Activated CD8-positive, alpha-beta memory T cell treated with anti-CD3 and anti-CD28 coated beads for 1 hour (primary cell): ENCODE results near the gene RUNX1.
A peak's percentile ranks its signal among the peaks of the same experiment; 100 is the strongest.

Source experiments
- DNase-seq, 2 donors: peaks; one replicate each; pipeline ENCODE4 v3.0.0-alpha.2; 2020; ENCODE audit warnings: low read depth in 1 of 2; ENCODE audit errors: extremely low read depth in 1 of 2

The RUNX1 gene

DNA sequence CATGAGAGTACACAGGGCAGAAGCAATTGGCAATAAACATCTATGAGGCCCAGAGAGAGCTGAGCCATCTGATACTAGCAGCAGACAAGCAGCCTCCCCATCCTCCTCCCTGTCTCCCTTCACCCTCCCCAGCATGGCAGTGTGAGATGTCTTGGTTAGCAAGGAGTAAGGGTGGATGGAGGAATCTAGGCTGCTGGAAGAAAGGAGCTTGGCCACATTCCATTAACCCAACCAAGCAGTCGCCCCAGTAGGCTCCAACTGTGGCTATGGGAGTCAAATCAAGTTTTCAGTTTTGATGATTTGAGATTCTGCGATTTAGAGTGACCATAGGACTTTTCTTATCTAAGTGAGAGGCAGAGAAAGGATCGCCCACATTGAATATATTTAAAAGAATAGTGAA is 12.9 kb upstream of the RUNX1 start:
- no peak for DNase-seq

DNA sequence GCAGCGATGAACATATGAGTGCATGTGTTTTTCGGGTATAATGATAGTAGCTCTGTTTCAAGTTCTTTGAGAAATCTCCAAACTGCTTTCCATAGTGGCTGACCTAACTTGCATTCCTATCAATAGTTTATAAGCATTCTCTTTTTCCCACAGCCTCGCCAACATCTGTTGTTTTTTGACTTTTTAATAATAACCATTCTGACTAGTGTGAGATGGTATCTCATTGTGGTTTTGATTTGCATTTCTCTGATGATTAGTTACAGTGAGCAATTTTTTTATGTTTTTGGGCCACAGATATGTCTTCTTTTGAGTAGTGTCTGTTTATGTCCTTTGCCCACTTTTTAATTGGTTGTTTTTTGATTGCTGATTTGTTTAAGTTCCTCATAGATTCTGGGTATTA is 10.6 kb upstream of the RUNX1 start:
- no peak for DNase-seq

DNA sequence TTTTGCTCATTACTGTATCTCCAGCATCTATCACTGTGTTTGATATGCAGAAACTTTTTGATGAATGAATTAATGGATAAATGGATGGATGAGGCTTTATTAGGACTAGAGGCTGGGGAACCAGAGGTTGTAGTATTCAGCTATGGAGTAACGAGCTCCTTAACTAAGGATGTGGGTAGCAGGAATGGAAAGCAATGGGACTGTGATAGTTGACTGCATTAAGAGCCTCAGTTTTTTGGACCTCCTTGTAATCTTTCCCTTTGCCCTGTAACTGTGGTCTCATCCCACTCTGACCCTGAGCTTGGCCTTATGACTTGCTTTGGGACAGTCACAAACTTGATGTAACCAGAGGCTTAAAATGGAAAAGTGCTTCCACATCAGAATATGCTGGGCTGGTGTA is 9.0 kb upstream of the RUNX1 start:
- no peak for DNase-seq

DNA sequence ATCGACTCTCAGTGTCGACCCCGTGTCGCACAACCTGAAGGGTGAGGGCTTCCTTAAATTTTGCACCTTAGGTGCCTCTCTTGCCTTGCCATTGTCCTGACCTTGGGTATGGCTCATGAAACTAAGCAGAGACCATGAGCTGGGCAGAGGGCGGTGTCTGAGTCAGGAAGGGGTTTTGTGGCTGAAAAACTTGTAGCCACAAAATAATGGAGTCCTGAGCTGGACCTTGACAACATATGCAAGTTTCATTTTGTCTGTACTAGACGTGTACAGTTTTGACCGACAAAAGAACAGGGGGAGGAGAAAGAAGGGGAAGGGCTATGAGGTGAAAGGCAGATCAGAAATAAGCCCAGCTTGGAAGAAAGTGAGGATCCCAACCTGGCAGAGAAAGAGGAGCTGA is 8.3 kb upstream of the RUNX1 start:
- DNase-seq, result no peak

DNA sequence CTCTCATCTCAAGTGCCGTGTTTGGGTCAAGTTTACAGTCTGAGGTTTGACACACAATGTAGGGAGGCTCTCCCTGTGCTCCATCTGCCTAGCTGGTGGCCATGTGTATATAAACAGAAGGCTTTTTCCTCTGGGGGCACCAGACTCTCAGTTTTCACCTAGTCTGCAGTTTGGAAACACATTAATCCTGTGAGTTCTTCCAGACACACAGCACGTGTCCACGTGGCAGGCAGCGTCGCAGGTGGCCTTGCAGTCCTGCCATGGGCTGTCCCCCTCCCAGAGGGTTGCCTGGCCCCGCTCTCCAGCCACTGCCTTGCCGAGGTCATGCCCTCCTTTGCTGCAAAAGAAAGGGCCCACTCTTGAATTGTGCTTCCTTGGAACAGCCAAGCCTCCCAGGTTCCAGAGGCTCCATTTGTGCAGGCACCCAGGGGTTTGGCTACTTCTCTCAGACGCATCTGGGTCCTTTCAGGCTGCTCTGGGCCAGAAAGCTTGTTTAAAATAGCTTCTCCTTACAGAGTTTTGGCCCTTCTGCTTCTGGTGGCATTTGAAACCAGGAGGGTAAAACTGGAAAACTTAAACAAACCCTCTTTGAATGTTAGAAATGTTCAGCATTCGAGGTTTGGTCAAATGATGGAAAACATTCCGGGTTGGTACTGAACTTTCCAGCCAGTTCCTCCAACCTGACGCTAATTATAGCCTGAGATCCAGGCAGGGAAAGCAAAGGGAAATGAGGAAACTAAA is 4.4 kb upstream of the RUNX1 start:
- no peak for DNase-seq

DNA sequence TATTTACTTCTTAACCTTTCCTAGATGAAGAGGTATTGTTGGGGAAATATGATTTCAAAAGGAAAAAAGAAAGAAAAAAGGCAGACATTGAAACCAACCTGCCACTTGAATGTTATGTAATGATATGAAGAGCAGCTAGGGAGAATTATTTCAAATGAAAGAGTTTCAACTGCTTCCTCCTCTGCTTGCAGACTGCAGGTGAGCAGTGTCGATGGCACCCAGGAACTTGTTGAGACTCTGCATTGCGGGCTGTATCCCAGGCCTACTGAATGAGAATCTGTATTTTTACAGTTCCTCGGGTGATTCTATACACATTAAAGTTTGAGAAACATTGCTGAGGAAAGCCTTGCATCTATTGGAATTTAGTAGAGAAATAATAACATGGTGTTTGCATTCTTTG is 3.7 kb upstream of the RUNX1 start:
- no peak for DNase-seq

DNA sequence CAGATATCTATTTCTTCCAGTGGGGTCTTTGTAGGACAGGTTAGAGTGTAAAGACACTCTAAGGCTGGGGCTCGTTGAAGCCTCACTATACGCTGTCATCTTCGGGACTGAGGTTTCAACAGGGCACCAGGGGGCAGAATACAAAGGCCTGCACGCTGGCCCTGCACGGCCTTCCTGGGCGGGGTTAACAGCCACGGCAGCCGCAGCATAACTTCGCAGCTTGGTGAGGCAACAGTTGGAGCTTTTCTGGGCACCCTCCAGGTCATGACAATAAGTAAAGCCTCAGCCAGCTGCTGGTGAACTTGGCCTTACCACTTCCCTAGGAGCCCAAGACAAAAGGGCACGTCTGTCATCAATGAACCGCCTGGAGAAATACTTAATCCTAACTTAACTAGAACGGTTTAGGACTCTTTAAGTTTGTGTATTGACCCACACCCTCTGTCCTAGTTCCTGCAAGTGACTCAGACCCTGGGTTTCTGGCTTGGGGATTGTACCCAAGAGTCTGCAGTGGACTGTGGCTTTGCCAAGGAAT is 2.3 kb upstream of the RUNX1 start:
- peak; percentile 67 to 69 for DNase-seq

DNA sequence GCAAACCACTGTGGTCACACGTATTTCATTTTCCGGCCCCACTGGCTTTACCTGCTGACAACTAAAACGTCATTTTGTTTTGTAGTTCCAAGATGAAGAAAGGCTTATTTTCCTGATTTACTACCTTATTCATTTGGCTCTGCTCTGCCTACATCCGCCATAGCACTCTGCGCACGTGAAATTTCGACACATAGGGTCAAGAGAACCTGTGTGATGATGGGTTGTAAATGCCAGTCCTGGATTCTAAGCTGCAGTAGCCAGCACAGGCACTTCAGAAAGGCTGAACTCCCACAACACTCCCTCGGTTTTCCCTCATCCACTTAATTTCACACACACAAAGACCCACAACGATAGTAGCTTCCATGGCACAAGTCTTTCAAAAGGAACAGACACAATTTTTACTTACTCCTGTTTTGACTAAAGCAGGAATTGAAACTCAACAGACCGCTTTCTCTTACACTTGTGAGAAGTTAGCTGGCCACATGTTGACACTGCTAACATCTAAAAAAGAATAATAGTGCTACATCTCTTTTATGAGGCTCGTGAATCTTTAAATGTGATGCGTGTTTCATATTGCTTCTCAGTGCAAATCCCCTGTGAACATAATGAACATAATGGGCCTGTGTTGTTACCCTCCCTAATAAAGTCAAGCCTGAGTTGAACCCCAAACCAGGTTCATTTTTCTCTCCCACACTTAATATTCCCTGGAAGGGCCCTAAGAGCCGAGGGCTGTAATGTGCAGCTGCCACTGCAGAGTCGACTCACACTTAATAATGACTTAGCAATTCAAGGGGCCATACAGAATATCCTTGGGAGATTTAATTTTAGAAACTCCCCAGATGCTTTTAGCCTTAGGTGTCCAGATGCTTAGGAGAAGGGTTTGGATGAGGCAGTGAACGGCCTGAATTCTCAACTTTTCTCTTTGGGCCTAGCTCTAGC is 1.5 kb upstream of the RUNX1 start:
- DNase-seq, result no peak

DNA sequence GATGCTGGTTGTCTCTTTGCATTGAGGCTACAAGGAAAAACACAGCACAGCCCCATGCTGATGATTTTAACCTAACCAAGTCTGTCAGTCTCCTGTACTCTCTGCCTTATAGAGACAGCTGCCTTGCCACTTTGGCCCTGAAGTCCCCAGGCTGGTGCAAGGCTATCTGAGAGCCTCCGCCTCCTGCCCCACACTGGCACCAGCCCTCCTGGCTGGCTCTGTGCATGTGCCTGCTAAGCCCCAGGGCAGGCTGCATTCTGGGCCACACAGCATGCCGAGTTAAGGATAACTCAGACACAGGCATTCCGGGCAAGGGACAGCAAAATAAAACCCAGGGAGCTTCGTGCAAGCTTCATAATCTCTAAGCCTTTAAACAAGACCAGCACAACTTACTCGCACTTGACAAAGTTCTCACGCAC is 910 bp downstream of the RUNX1 start:
- DNase-seq, result no peak

DNA sequence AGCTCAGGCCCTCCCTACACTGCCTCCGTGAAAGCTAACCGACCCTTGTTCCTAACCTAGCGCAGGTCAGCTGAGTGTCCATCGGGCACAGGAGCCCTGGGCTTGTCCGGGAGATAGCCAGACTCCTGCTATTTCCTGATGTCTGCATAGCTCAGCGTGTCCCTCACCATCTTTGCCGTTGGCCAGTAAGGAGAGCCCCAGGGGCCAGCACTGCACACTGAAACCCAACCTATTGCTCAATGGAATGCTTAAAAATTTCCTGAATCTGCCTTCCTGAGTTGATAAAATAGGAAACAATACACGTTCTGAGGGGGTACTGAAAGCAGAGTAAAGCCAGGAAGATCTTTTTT is 2.2 kb downstream of the RUNX1 start:
- no peak for DNase-seq

DNA sequence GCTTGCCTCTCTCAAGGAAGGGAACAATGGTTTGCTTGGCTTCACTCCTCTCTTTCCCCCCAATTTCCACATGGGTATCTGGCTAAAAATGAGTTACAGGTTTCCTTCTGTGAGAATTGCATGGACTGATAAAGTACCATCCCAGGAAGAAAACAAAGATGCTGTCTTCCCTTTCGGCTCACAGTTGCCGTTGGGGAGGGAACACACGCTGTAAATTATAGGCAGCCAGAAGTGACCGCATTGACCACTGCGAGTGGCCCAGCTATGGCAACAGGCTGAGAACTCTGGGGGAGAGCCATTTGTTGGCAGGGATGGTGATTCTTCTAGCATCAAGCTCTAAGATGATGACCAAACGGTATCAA is 2.9 kb downstream of the RUNX1 start:
- no peak for DNase-seq

DNA sequence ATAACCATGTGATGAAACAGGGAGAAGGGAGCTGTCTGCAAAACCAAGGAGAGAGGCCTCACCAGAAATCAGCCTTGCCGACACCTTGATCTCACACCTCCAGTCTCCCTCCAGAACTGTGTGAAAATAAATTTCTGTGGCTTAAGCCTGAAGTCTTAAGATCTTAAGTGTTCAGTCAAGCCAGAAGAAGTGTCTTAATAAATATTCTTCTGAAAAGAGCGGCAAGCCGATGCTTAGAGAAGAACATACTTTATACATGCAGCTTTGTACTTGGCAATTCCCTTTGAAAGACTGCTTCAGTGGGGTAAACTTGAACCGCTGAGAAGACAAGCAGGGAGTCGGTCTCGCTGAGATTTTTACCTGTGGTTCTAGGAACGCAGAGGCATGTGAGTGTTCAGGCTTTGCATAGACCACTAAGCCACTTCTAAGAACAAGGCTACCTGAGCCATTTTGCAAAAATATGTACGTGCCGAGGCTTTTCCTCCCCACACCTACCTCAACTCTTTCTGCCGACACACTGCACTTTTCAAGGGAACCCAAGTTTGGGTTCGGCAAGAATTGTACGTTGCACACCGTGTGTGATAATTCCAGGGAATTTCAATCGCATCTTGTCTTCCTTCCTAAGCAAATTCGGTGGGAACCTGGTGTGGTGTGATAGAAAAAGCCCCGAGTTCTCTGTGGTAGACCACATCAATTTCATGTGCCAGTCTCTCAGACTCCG is 3.4 kb downstream of the RUNX1 start:
- no peak for DNase-seq

DNA sequence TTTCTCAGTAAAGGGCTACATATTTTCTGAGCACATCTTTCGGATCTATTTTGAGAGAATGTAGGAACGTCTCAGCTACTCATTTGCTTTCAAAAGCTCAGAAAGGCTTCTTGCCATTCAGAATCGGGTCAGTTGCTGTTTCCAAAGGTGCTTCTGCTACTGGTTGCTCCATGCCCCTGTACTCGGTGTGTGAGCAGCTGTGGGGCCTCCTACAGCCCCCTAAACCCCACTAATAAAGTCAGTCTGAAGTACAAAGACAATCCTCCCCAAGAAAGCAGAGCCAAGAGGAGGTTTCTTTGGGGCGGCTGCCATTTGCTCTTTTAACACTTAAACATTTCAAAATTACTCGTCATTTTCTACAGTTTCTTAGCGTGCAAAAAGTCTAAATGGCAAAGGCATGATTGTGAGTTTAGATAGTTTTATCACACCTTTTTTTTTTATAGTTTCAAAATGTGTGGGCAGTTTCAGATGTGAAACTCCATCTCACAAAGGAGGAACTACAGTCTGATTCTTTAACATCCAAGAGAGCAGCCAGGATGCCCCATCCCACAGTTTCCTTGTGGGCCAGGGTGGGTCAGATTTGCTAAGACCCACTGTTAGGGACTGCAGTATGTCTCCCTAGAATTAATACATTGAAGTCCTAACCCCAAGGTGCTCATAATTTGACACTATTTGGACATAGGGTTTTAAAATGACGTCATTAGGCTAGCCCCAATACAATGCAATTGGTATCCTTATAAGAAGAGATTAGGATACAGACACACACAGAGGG is 4.1 kb downstream of the RUNX1 start:
- no peak for DNase-seq

DNA sequence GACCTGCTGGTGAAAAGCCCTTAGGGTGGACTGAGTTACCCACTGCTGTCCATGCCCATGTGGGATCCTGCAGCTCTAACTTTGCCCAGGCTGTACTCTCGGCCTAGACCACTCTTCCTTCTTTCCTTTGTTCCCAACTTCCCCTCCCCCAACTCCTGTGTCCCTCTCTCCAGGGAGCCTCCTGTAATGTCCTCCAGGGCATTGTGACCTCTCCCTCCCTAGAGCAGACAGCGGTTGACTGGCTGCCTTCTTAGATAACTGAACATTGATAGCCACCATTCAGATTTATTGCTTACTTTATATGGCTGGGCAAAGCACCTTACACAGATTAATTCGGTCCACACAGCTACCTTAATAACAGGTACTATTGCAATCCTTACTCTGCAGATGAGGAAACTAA is 5.0 kb downstream of the RUNX1 start:
- no peak for DNase-seq

DNA sequence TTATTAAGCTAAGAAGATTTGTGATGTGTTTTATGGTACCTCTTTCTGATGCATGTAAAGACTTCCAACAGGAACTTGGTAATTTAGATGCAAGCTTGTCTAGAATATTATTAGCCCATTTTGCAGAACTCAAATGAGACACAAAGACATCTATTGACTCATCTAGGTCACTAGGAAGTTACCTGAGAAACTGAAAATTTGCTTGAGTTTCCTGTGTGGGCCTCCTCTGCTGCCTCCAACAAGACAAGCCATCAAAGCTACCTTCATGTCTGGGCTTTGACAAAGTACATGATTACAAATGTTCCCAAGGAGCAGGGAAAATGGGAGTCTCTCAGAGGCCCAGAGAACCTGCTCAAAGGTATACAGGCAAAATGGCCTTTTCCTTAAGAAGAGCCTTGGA is 5.6 kb downstream of the RUNX1 start:
- DNase-seq, result no peak

DNA sequence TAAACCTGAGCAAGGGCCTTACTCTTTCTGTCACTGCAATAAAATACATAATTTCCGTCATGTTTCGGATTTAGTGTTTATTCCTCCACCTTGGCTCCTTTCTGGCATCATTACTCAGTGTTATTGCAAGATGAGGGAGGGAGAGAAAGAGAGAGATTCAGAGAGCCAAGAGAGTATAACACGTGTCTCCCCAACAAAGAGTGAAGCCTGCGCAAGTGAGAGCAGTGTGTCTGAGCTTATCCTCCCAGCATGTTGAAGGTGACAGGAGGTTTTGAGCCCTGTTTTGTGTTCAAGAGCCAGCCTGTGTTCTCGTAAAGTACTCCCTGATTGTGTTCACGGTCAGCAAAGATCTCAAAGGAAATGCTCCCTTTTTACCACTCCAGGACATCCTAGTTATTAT is 6.3 kb downstream of the RUNX1 start:
- DNase-seq, result no peak

DNA sequence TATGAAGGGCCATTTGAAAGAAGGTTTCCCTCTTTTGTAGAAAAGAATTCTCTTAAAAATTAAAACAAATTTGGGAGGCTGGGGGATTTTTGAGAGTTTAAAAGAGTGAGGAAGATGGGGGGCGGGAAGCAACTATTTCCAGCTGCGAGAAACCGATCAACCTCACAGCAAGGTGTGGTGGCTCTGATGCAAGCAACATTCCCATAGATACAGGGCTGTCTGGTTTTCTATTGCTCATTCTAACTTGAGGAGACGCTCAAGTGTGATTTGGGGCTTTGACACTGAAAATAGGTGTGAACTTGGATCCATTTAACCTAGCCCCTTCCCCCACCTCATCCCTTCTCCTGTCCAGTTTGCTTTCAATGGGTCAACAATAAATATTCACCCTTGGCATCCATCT is 7.2 kb downstream of the RUNX1 start:
- DNase-seq, result no peak

DNA sequence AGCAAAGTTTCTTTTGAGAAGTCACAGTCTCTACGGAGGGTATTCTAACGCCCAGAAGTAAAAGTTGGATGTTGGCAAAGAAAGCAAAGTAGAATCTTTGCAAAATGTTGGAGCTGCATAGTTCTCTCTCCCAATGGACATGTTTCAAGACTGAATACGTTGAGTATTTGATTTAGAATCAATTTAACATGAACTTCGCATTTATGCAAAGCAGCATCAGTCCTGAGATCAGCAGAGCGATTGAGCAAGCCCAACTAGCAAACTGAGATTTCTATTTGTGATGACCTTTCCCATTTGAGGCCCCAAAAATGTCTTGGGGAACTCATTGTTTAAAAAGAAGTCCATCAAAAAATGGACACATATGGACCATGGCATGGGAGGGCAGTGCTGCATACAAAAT is 8.0 kb downstream of the RUNX1 start:
- DNase-seq, result no peak

DNA sequence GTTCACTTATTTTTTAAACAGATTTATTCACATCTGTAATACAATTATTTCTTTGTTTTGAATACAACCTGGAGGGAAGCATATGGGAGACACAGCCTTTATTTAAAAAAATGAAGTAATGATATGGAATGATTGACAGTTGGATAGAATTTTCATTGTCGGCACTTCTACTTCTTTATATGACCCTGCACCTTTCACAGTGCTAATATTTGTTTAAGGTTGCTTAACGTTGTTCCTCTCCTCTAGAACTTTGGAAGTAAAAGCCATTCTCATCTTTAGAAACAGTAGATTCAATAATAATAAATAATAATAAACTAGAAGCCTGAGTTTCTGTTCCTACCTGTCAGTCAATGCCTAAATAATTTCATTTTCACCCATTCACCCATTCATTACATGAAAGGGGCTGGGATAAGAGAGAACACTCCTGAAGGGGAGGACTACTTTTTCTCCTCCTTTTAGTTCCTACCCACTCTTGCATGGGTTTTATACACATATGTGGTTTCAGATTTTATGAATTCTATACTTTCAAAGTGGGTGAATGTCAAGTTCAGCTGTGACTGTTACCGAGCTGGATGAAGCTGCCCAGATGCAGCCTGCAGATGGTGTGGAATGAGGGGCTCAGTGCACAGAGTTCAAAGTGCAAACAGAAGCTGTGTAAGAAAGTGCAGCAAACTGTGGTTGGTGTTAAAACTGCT is 9.4 kb downstream of the RUNX1 start:
- no peak for DNase-seq

DNA sequence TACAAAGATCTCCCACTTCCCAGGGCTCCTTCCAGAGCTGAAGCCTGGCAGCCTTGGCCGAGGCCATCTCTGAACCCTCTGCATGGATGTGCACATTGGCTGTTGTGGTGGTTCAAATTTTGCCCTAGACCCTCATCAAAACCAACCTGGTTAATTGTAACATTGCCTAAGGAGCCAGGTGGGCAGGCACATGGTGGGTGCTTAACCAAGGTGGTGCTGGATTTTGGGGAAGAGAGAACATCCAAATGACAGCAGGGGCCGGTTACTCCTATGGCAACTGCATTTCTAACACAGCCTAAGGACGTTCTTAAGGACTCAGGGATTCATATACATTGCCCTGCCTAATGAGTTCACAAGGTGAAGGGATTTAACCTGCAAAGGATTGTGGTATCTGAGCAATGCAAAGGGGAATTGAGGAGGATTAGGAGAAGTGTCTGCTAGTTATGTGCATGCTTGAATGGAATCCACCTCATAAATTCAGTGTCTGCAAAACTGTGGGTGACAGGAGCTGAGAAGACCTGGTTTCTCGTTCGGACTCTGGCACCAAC is 10.3 kb downstream of the RUNX1 start:
- DNase-seq, result no peak
